HUES64 (cell line): Measurements from ENCODE around the gene CHRNA7. TPM values are rescaled to one million over a fixed set of nuclear protein-coding genes. Genes with fewer than 3 reads are reported as not detected.

Experiments used
- H3K27ac ChIP-seq: 2 replicates; pipeline ENCODE4 v1.7.0; 2013; ENCODE audit warnings: low read depth, low read length, inconsistent platforms
- H3K27me3 ChIP-seq: 2 replicates; pipeline ENCODE4 v1.6.1; 2013; ENCODE audit warnings: mild to moderate bottlenecking, low read length; ENCODE audit not compliant: insufficient read depth
- H3K36me3 ChIP-seq: 2 replicates; pipeline ENCODE4 v1.6.1; 2013; ENCODE audit warnings: mild to moderate bottlenecking, low read length; ENCODE audit not compliant: insufficient read depth
- H3K4me1 ChIP-seq: 2 replicates; pipeline ENCODE4 v1.6.1; 2013; ENCODE audit warnings: mild to moderate bottlenecking, low read length, moderate library complexity; ENCODE audit not compliant: insufficient read depth
- H3K4me3 ChIP-seq: 2 replicates; pipeline ENCODE4 v1.5.1; 2013; ENCODE audit warnings: mild to moderate bottlenecking, low read length, moderate library complexity
- H3K9ac ChIP-seq: 2 replicates; pipeline ENCODE4 v1.6.1; 2013; ENCODE audit warnings: mild to moderate bottlenecking, low read depth, low read length
- H3K9me3 ChIP-seq: 2 replicates; pipeline ENCODE4 v1.6.1; 2013; ENCODE audit warnings: low read depth, low read length; ENCODE audit not compliant: insufficient read depth
- WGBS: fragments of 150-250, 120-280 bp; methylation state at CpG from one replicate; pipeline ENCODE4 v1.1.7; 2013; ENCODE audit warnings: missing lambda C conversion rate; 5-methylcytosine and 5-hydroxymethylcytosine counted together
- polyA plus RNA-seq, 2 experiments: library from polyadenylated mRNA; stranded (reverse); fragments of 50-300 nt; gene quantifications; one replicate each; pipeline ENCODE4 v1.2.3, GENCODE V29; 2013

Gene CHRNA7
- polyA plus RNA-seq (2013, experiment 1 of 2) = 3.6 TPM
- polyA plus RNA-seq (2013, experiment 2 of 2) = 3.5 TPM

GRCh38 chr15:32029862-32030781, at the start of gene CHRNA7:
Gene CHRNA7, plus strand, starts transcription at chr15:32030515. Its CDS starts 80 bp downstream, at chr15:32030595.
- H3K27me3 ChIP-seq = peaks cover 37% of the 10 kb centered on the region
- H3K4me1 ChIP-seq = no peaks in the 10 kb centered on the region
- no peaks in the 10 kb centered on the region for H3K36me3 ChIP-seq
- no peak within 1 kb of the TSS for H3K27ac ChIP-seq
- H3K4me3 ChIP-seq = peak within 1 kb of the TSS; percentile 76
- no peaks in the 10 kb centered on the region for H3K9me3 ChIP-seq
- WGBS = under 1% methylated on average over 91 of the region's 92 CpGs
- H3K9ac ChIP-seq = peak within 1 kb of the TSS; percentile 80

GRCh38 chr15:31985607-31986006, 44.7 kb upstream of the CHRNA7 start:
- no peaks in the 10 kb centered on the region; the same call in 1 of the 2 replicates for H3K4me1 ChIP-seq
- H3K36me3 ChIP-seq = no peaks in the 10 kb centered on the region
- H3K27me3 ChIP-seq = no peaks in the 10 kb centered on the region
- 74% methylated on average over 4 of the region's 4 CpGs for WGBS
- no peaks in the 10 kb centered on the region for H3K9me3 ChIP-seq
- H3K27ac ChIP-seq = no peak overlapping the region
- H3K4me3 ChIP-seq = no peak overlapping the region
- no peak overlapping the region for H3K9ac ChIP-seq

GRCh38 chr15:31993062-31993461, 37.3 kb upstream of the CHRNA7 start:
- no peaks in the 10 kb centered on the region for H3K27me3 ChIP-seq
- no peak overlapping the region for H3K9ac ChIP-seq
- no peak overlapping the region for H3K4me3 ChIP-seq
- no peak overlapping the region for H3K27ac ChIP-seq
- H3K9me3 ChIP-seq = no peaks in the 10 kb centered on the region
- H3K36me3 ChIP-seq = no peaks in the 10 kb centered on the region
- H3K4me1 ChIP-seq = no peaks in the 10 kb centered on the region
- 67% methylated on average over 2 of the region's 4 CpGs for WGBS

- no peaks in the 10 kb centered on the region for H3K27me3 ChIP-seq
- H3K36me3 ChIP-seq = no peaks in the 10 kb centered on the region
Observed at GRCh38 chr15:31997711-31998110, 32.6 kb upstream of the CHRNA7 start.

DNA sequence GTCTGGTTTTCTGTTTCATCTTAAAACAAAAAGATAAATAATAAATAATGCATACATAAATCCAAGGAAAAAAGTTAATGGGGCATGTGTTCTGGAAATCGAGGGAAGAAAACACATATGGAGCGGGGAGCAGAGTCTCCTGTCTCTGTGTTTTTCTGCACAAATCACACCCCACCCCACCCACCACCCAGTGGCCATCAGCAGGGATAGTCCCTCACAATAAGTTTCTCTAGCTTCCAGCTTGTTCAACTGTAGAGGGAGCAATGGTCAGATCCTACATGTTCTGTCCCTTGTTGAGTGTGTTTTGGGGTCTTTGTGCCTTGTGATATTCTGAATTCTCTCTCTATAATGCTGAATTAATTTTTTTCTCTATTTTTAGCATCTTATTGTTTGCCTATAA, 26.8 kb upstream of the CHRNA7 start:
- no peaks in the 10 kb centered on the region for H3K4me1 ChIP-seq
- WGBS = 94% methylated on average over 2 of the region's 2 CpGs
- no peak overlapping the region for H3K9ac ChIP-seq
- H3K36me3 ChIP-seq = no peaks in the 10 kb centered on the region
- H3K27ac ChIP-seq = no peak overlapping the region
- no peak overlapping the region for H3K4me3 ChIP-seq
- no peaks in the 10 kb centered on the region for H3K9me3 ChIP-seq
- H3K27me3 ChIP-seq = no peaks in the 10 kb centered on the region

More at GRCh38 chr15:31997711-31998110, 32.6 kb upstream of the CHRNA7 start:
- Histone ChIP-seq H3K27ac (no peak overlapping the region), H3K4me1 (no peaks in the 10 kb centered on the region), H3K9ac (no peak overlapping the region), H3K9me3 (no peaks in the 10 kb centered on the region), H3K4me3 (no peak overlapping the region)

DNA sequence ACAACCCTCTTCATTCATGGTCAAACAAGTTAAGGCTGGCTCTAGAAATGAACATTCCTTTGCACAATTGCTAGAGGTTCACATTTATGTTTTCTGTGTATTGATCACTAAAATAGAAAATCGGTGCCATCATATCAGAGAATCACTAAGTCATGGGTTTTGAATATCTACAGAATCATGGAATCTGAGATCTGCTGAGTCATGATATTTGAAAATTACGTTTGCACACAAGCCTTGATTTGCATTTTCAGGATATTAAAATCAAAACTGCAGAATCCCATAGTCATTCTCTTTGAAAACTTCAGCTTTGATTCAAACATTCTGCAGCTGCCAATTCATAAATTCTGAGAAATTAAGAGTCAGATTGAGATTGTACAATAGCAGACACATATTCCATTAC, 26.1 kb upstream of the CHRNA7 start:
- Histone ChIP-seq H3K27ac (no peak overlapping the region), H3K4me3 (no peak overlapping the region), H3K4me1 (no peaks in the 10 kb centered on the region), H3K9ac (no peak overlapping the region), H3K9me3 (no peaks in the 10 kb centered on the region), H3K27me3 (no peaks in the 10 kb centered on the region), H3K36me3 (no peaks in the 10 kb centered on the region)
- WGBS = 89% methylated on average over 2 of the region's 2 CpGs

GRCh38 chr15:32007355-32007960, 22.9 kb upstream of the CHRNA7 start:
- H3K4me1 ChIP-seq = no peaks in the 10 kb centered on the region
- 92% methylated on average over 6 of the region's 6 CpGs for WGBS
- H3K27me3 ChIP-seq = no peaks in the 10 kb centered on the region
- H3K27ac ChIP-seq = no peak overlapping the region
- no peaks in the 10 kb centered on the region for H3K36me3 ChIP-seq
- H3K9me3 ChIP-seq = no peaks in the 10 kb centered on the region
- H3K4me3 ChIP-seq = no peak overlapping the region
- H3K9ac ChIP-seq = no peak overlapping the region

- H3K9me3 ChIP-seq = no peaks in the 10 kb centered on the region
- no peaks in the 10 kb centered on the region for H3K4me1 ChIP-seq
- no peak overlapping the region for H3K4me3 ChIP-seq
- H3K36me3 ChIP-seq = no peaks in the 10 kb centered on the region
- H3K9ac ChIP-seq = no peak overlapping the region
- WGBS = 90% methylated on average over 1 of the region's 1 CpG
- H3K27ac ChIP-seq = no peak overlapping the region
- no peaks in the 10 kb centered on the region for H3K27me3 ChIP-seq
Observed at GRCh38 chr15:32014953-32015352, 15.4 kb upstream of the CHRNA7 start.

DNA sequence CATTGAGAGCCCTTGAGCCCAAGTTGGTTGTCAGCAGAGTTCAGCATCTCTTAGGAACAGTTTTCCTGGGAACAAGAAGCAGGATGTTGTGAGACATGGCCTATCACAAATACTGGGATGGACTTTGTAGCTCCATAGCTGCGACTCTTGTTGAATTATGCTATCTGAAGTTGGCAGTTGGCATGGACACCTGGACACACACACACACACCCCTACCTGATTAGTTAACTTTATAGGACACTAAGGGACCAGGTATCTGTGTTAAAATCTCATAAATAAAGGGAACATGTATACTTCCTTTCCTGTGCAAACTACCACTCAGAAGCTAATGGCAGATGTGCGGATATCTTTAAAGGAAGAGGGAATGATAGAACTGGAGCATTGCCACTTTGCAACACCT, 10.2 kb upstream of the CHRNA7 start:
- Histone ChIP-seq H3K27me3 (no peaks in the 10 kb centered on the region), H3K36me3 (no peaks in the 10 kb centered on the region), H3K4me3 (no peak overlapping the region), H3K9ac (no peak overlapping the region), H3K27ac (no peak overlapping the region), H3K4me1 (no peaks in the 10 kb centered on the region), H3K9me3 (no peaks in the 10 kb centered on the region)
- 100% methylated on average over 1 of the region's 2 CpGs for WGBS

GRCh38 chr15:32028921-32029320, 1.4 kb upstream of the CHRNA7 start:
- Histone ChIP-seq H3K27me3 (peaks cover 37% of the 10 kb centered on the region), H3K36me3 (no peaks in the 10 kb centered on the region), H3K4me3 (peak overlapping the region; percentile 76), H3K4me1 (no peaks in the 10 kb centered on the region), H3K9ac (no peak overlapping the region), H3K9me3 (no peaks in the 10 kb centered on the region), H3K27ac (no peak overlapping the region)
- WGBS = 13% methylated on average over 5 of the region's 5 CpGs

DNA sequence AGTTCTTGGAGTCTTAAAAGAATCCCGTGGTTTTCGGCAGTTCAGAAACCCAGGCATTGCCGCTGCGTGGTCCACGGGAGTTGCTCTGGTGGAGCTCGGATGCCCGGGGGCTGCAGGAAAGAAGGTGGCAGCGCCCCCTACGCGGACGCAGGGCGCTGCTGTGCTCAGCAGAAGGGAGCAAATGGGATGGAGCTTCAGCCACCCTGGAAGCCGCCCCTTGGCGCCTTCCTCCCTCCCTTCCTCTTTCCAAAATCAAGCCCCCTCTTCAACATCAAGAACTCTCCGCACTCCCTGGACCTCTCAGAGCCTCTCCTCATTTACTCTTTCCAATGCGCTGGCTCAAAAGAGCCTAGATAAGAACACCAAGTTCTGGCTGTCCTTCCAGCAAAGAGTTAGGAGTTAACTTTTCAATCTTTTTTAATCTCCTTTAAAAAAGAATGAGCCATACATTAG, 880 bp upstream of the CHRNA7 start:
- H3K36me3 ChIP-seq = no peaks in the 10 kb centered on the region
- no peak overlapping the region for H3K27ac ChIP-seq
- 2% methylated on average over 16 of the region's 16 CpGs for WGBS
- H3K27me3 ChIP-seq = peaks cover 37% of the 10 kb centered on the region
- H3K9me3 ChIP-seq = no peaks in the 10 kb centered on the region
- peak overlapping the region; percentile 76 for H3K4me3 ChIP-seq
- peak overlapping the region; percentile 73 for H3K9ac ChIP-seq
- no peaks in the 10 kb centered on the region for H3K4me1 ChIP-seq
